Measurements from ENCODE around the gene PCED1B. TPM values are rescaled to one million over a fixed set of nuclear protein-coding genes. Genes with fewer than 3 reads are reported as not detected.

Gene PCED1B
- total RNA-seq, 1 donor from 2014 or later = 0.41 TPM

- DNase-seq (ENCODE audit: extremely low spot score, unreplicated experiment) = no peak
- Mint-ChIP-seq H3K4me1 (ENCODE audit: unreplicated experiment) (no peaks in the 10 kb centered on the region), H3K27ac (no peak overlapping the region), H3K4me3 (no peak overlapping the region), H3K36me3 (no peaks in the 10 kb centered on the region), H3K27me3 (no peaks in the 10 kb centered on the region), H3K9me3 (no peaks in the 10 kb centered on the region)
- TF ChIP-seq, protein P1, sequence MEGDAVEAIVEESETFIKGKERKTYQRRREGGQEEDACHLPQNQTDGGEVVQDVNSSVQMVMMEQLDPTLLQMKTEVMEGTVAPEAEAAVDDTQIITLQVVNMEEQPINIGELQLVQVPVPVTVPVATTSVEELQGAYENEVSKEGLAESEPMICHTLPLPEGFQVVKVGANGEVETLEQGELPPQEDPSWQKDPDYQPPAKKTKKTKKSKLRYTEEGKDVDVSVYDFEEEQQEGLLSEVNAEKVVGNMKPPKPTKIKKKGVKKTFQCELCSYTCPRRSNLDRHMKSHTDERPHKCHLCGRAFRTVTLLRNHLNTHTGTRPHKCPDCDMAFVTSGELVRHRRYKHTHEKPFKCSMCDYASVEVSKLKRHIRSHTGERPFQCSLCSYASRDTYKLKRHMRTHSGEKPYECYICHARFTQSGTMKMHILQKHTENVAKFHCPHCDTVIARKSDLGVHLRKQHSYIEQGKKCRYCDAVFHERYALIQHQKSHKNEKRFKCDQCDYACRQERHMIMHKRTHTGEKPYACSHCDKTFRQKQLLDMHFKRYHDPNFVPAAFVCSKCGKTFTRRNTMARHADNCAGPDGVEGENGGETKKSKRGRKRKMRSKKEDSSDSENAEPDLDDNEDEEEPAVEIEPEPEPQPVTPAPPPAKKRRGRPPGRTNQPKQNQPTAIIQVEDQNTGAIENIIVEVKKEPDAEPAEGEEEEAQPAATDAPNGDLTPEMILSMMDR (conservative IDR thresholded peaks at IDR 0.05) = no peak
Observed at GRCh38 chr12:47134005-47134404, 54.6 kb downstream of the PCED1B start.

- TF ChIP-seq, protein P1 (conservative IDR thresholded peaks at IDR 0.05) = no peak
- Mint-ChIP-seq H3K4me3 (no peak overlapping the region), H3K4me1 (ENCODE audit: unreplicated experiment) (no peaks in the 10 kb centered on the region), H3K27ac (no peak overlapping the region), H3K27me3 (peaks cover 3% of the 10 kb centered on the region), H3K36me3 (no peaks in the 10 kb centered on the region), H3K9me3 (peaks cover 4% of the 10 kb centered on the region)
- DNase-seq (ENCODE audit: extremely low spot score, unreplicated experiment) = no peak
Observed at GRCh38 chr12:47135578-47135977, 56.2 kb downstream of the PCED1B start.

DNA sequence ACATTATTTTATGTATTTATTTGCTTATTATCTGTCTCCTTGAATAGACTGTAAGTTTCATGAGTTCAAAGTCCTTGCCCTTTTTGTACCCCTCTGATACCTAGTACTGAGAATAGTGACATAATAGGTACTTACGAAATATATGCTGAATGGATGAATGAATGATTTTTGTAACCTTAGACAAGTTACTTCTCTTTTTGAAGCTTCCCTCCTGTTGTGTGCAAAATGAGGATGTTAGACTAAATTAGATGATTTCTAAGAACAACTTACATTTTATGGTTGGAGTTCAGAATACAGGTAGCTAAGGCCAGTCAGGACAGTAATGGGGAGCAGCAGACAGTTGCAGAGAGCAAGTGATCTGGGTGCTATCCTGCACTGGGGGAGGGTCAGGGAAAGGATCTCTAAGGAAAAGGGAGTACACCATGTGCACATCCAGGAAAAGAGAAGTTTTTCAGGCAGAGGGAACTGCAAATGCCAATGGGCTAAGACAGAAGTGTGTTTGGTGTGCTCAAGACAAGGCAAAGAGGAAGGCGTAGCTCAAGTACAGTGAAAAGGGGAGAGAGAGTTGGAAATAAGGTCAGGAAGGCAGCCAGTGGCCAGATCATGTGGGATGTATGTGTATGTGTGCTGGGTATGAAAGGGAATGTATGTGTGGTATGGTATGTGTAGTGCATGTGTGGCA, 59.7 kb downstream of the PCED1B start:
- Mint-ChIP-seq H3K4me1 (ENCODE audit: unreplicated experiment) (no peaks in the 10 kb centered on the region), H3K27ac (no peak overlapping the region)
- no peak for DNase-seq (ENCODE audit: extremely low spot score, unreplicated experiment)

DNA sequence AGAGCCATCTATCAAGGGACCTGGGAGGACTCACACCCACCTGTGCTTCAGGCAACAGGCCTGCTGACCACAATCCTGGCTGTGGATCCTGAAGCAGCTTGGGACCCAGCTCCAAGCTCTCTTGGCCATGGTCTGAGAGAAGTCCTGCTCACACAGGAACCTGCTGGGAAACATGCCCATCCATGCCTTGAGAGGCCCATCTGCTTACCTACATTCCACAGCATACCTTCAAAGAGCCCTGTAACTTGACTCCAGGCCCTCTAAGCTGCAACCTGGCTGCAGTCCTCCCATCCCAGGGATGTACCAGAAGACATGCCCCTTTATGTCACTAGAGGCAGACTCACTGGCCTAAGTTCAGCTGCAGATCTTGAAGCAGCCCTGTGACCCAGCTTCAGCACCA, 62.0 kb downstream of the PCED1B start:
- H3K4me3 Mint-ChIP-seq = no peak overlapping the region
- TF ChIP-seq, protein P1 (conservative IDR thresholded peaks at IDR 0.05) = no peak
- no peak overlapping the region for H3K27ac Mint-ChIP-seq
- H3K36me3 Mint-ChIP-seq = no peaks in the 10 kb centered on the region
- no peak for DNase-seq (ENCODE audit: extremely low spot score, unreplicated experiment)
- H3K27me3 Mint-ChIP-seq = peaks cover 3% of the 10 kb centered on the region
- H3K4me1 Mint-ChIP-seq (ENCODE audit: unreplicated experiment) = no peaks in the 10 kb centered on the region
- peaks cover 4% of the 10 kb centered on the region for H3K9me3 Mint-ChIP-seq

More for the DNA sequence above, 59.7 kb downstream of the PCED1B start:
- TF ChIP-seq, protein P1 (conservative IDR thresholded peaks at IDR 0.05) = no peak
- peaks cover 4% of the 10 kb centered on the region for H3K9me3 Mint-ChIP-seq
- H3K36me3 Mint-ChIP-seq = no peaks in the 10 kb centered on the region
- peaks cover 3% of the 10 kb centered on the region for H3K27me3 Mint-ChIP-seq
- H3K4me3 Mint-ChIP-seq = no peak overlapping the region

DNA sequence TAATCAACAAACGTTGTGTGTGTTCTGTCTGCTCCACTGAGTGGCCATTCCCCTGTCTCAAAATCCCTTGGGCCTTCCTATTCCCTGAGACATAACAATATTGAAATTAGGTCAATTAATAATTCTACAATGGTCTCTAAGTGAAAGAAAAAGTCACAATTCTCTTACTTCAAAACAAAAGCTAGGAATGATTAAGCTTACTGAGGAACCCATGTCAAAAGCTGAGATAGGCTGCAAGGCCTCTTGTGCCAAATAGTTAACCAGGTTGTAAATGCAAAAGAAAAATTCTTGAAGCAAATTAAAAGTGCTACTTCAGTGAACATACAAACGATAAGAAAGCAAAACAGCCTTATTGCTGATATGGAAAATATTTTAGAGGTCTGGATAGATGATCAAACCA, 65.3 kb downstream of the PCED1B start:
- Mint-ChIP-seq H3K27me3 (no peaks in the 10 kb centered on the region), H3K9me3 (no peaks in the 10 kb centered on the region), H3K4me3 (no peak overlapping the region), H3K36me3 (no peaks in the 10 kb centered on the region), H3K27ac (no peak overlapping the region), H3K4me1 (ENCODE audit: unreplicated experiment) (no peaks in the 10 kb centered on the region)
- TF ChIP-seq, protein P1 (conservative IDR thresholded peaks at IDR 0.05) = no peak
- no peak for DNase-seq (ENCODE audit: extremely low spot score, unreplicated experiment)
